ENCODE data around the gene OMD.

GRCh38 chr9:92429836-92430235 is 5.6 kb upstream of the OMD start:
- TF ChIP-seq EZH2 (IDR thresholded peaks at IDR 0.05; ENCODE audit: borderline replicate concordance, insufficient read depth, low read length, poor library complexity, severe bottlenecking), result no peak
- TF ChIP-seq CTCF (IDR thresholded peaks at IDR 0.05; ENCODE audit: poor library complexity, severe bottlenecking), result no peak
